Ovary (tissue), 9 donors: ENCODE data around the gene VASN. TPM values are rescaled to one million over a fixed set of nuclear protein-coding genes. Genes with fewer than 3 reads are reported as not detected.

Source experiments
- DNase-seq, 5 donors: peaks; one replicate each; pipeline ENCODE4 v3.0.0-alpha.2; 2019 to 2020
- H3K27ac ChIP-seq, 2 donors: fragments of 200-600 bp; one replicate each; pipeline versions ENCODE4 v1.5.1 to v1.8.0; 2019 to 2022
- H3K27me3 ChIP-seq: fragments of 200-600 bp; one replicate; pipeline ENCODE4 v1.8.0; 2022
- H3K36me3 ChIP-seq: fragments of 200-600 bp; sonication (generic); one replicate; pipeline ENCODE4 v1.5.1; 2019
- H3K4me1 ChIP-seq: one replicate; pipeline ENCODE4 v1.8.1; 2013; ENCODE audit warnings: mild to moderate bottlenecking, moderate library complexity; ENCODE audit not compliant: insufficient read depth
- H3K4me3 ChIP-seq: fragments of 200-600 bp; sonication (generic); one replicate; pipeline ENCODE4 v1.5.1; 2017
- H3K9me3 ChIP-seq, 2 donors: fragments of 200-600 bp in 1 of 2; sonication (generic) in 1 of 2; one replicate each; pipeline versions ENCODE4 v1.5.1 to v1.8.1; 2013 to 2019; ENCODE audit warnings: mild to moderate bottlenecking in 1 of 2, moderate library complexity in 1 of 2
- CTCF ChIP-seq, 3 donors: fragments of 450-650 bp in 2 of 3; fragments of 200-600 bp in 1 of 3; IDR thresholded peaks; one replicate each; pipeline versions ENCODE4 v1.5.1 to v1.8.0; 2016 to 2022; ENCODE audit warnings: antibody characterized with exemption in 3 of 3, mild to moderate bottlenecking in 1 of 3
- EP300 ChIP-seq: sonication (generic); formaldehyde crosslinking; IDR thresholded peaks from one replicate; pipeline ENCODE4 v1.6.1; 2017; ENCODE audit warnings: antibody characterized with exemption
- POLR2A ChIP-seq: fragments of 450-650 bp; IDR thresholded peaks from one replicate; pipeline ENCODE4 v1.6.1; 2017; ENCODE audit warnings: antibody characterized with exemption, mild to moderate bottlenecking, moderate library complexity
- WGBS, 3 donors: extraction: QIAGEN DNeasy Blood & Tissue Kit in 1 of 3; methylation state at CpG; one replicate each; pipeline versions ENCODE4 v1.1.5 to v1.1.7; 2013 to 2017; 5-methylcytosine and 5-hydroxymethylcytosine counted together
- intact Hi-C, 4 donors: fragments of 100-400 bp; cut with DNase I; formaldehyde crosslinking; loops; one replicate each; pipeline versions ENCODE4 v1.11.0 to v1.15.1; 2022 to 2023
- polyA plus RNA-seq, 2 donors: library from polyadenylated mRNA; stranded (reverse); fragments of 200-250 nt in 1 of 2; fragments of 350-450 nt in 1 of 2; fragmentation: Illumina TruSeq in 1 of 2; extraction: RNeasy Lipid Tissue Mini Kit (QIAGEN cat#74804) in 1 of 2; gene quantifications; one replicate each; pipeline ENCODE4 v1.2.3, GENCODE V29; 2013 to 2014
- total RNA-seq, 7 donors: library from RNA; depleted of rRNA in 2 of 7; stranded (reverse); fragments of >200 nt in 2 of 7; fragmentation: NEBNext Ultra II Directional in 3 of 7; extraction: Animal tissue kit (Norgen Biotek cat#: 25700) in 3 of 7; gene quantifications; one replicate each; pipeline versions ENCODE4 v1.1.0 to v1.2.4, GENCODE V29; 2016 to 2023
- donor health status: DM: no; HTN: no; CAD: no; lungs with moderate emphysema.
- donor health status: DM: no; HTN: no; CAD: no.
- donor health status: Bipolar disorder and iron deficiency.
- donor health status: DM: yes; HTN: yes; CAD: no.
- donor health status: DM: no; HTN: no; CAD: no.
- donor health status: DM: yes; HTN: yes; CAD: no.

VASN gene
- total and polyA plus RNA-seq, 9 donors = 2.4 to 49.5 (median 43.5) TPM

- TF ChIP-seq EP300 (no peak), CTCF (IDR thresholded peaks at IDR 0.05) (no peak), POLR2A (no peak)
- Histone ChIP-seq H3K27me3 (no peaks in the 10 kb centered on the region), H3K27ac (no peak overlapping the region), H3K4me1 (peaks cover 19% of the 10 kb centered on the region), H3K36me3 (no peaks in the 10 kb centered on the region), H3K9me3 (no peaks in the 10 kb centered on the region), H3K4me3 (no peak overlapping the region)
- intact Hi-C loops = no loop called here
- 90 to 95% (median 90%) methylated on average over 35 to 59 of the region's 59 CpGs for WGBS, 3 donors
- no peak for DNase-seq
Measured at GRCh38 chr16:4381072-4381934, 9.7 kb downstream of the VASN start.

- no peak for TF ChIP-seq POLR2A
- no peak for TF ChIP-seq EP300
- no peak for TF ChIP-seq CTCF (IDR thresholded peaks at IDR 0.05)
Measured at GRCh38 chr16:4381935-4382794, 10.5 kb downstream of the VASN start.

GRCh38 chr16:4382795-4383357, 11.2 kb downstream of the VASN start:
- WGBS, 3 donors = 65 to 83% (median 73%) methylated on average over 21 of the region's 21 CpGs
- Histone ChIP-seq H3K27ac (no peak overlapping the region), H3K36me3 (no peaks in the 10 kb centered on the region), H3K4me1 (peaks cover 20% of the 10 kb centered on the region), H3K4me3 (no peak overlapping the region), H3K27me3 (no peaks in the 10 kb centered on the region), H3K9me3 (no peaks in the 10 kb centered on the region)
- intact Hi-C loops = no loop called here
- DNase-seq = no peak
- TF ChIP-seq EP300 (no peak), POLR2A (no peak), CTCF (IDR thresholded peaks at IDR 0.05) (no peak)

More at GRCh38 chr16:4381935-4382794, 10.5 kb downstream of the VASN start:
- H3K9me3 ChIP-seq = no peaks in the 10 kb centered on the region
- 87 to 90% (median 89%) methylated on average over 48 to 55 of the region's 55 CpGs for WGBS, 3 donors
- peaks cover 20% of the 10 kb centered on the region for H3K4me1 ChIP-seq
- H3K27me3 ChIP-seq = no peaks in the 10 kb centered on the region
- H3K4me3 ChIP-seq = no peak overlapping the region
- DNase-seq = no peak
- no peak overlapping the region for H3K27ac ChIP-seq
- intact Hi-C loops = no loop called here
- no peaks in the 10 kb centered on the region for H3K36me3 ChIP-seq

- no peak for DNase-seq
- Histone ChIP-seq H3K9me3 (no peaks in the 10 kb centered on the region), H3K27me3 (no peaks in the 10 kb centered on the region), H3K27ac (no peak overlapping the region), H3K4me3 (no peak overlapping the region), H3K36me3 (no peaks in the 10 kb centered on the region), H3K4me1 (peaks cover 14% of the 10 kb centered on the region)
- 79 to 81% (median 80%) methylated on average over 10 to 12 of the region's 12 CpGs for WGBS, 3 donors
- intact Hi-C loops = no loop called here
- TF ChIP-seq POLR2A = no peak
- TF ChIP-seq CTCF (IDR thresholded peaks at IDR 0.05) = no peak
- no peak for TF ChIP-seq EP300
Measured at GRCh38 chr16:4383591-4384444, 12.2 kb downstream of the VASN start.
